AG09309 (cell line): ENCODE data around the gene ZNF473.
A peak's percentile ranks its signal among the peaks of the same experiment; 100 is the strongest.
"Not testable (repeated sequence)": the region's sequence is repeated elsewhere in the genome, so short reads cannot be mapped to it uniquely, and the experiment has no call there.

ENCODE experiments used
- DNase-seq: peaks from one replicate; pipeline ENCODE4 v3.0.0-alpha.2; 2010; ENCODE audit warnings: low read depth
- H3K4me3 ChIP-seq: 2 replicates; pipeline ENCODE4 v1.5.1; 2011; ENCODE audit warnings: mild to moderate bottlenecking, low read depth, low read length, moderate library complexity; ENCODE audit not compliant: control insufficient read depth
- CTCF ChIP-seq: IDR thresholded peaks from 2 replicates; pipeline ENCODE4 v1.5.1; 2011; ENCODE audit warnings: mild to moderate bottlenecking, low read depth, low read length, inconsistent platforms; ENCODE audit not compliant: insufficient read depth, control insufficient read depth; ENCODE audit errors: missing control alignments

Gene ZNF473

DNA sequence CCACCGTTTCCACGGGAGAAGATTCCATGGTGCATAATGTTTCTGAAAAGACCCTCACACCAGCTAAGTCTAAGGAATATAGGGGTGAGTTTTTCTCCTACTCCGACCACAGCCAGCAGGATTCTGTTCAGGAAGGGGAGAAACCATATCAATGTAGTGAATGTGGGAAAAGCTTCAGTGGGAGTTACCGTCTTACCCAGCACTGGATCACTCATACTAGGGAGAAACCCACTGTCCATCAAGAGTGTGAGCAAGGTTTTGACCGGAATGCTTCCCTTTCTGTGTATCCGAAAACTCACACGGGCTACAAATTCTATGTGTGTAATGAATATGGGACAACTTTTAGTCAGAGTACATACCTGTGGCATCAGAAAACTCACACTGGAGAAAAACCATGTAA is 19.1 kb downstream of the ZNF473 start:
- DNase-seq, result no peak
- H3K4me3 ChIP-seq, result no peak overlapping the region
- TF ChIP-seq CTCF, result no peak

GRCh38 chr19:50046649-50047503 is 21.1 kb downstream of the ZNF473 start:
- DNase-seq, result no peak

DNA sequence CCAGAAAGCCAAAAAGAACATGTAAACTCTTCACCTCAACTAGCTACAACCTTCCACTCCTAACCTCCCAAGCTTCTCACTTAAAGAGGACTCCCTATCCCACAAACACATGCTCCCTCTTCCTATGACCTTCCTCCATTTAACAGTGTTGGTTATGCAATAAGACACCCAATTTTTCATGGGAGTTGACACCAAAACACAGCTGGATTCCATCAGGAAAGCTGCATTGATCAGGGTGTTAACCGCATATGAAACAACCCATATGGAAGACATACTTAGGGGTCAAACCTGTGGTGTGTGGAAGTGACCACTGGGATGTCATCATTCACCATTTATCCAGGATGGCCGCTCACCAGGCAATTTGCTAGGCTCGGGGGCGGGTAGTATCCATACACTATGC is 21.9 kb downstream of the ZNF473 start:
- TF ChIP-seq CTCF, result no peak
- H3K4me3 ChIP-seq, result no peak overlapping the region
- no peak for DNase-seq

More at GRCh38 chr19:50046649-50047503, 21.1 kb downstream of the ZNF473 start:
- TF ChIP-seq CTCF, result peak; percentile 88
- H3K4me3 ChIP-seq, result no peak overlapping the region

GRCh38 chr19:50050406-50051227 is 24.8 kb downstream of the ZNF473 start:
- H3K4me3 ChIP-seq, result peak overlapping the region; percentile 64
- DNase-seq, result peak; percentile 54

GRCh38 chr19:50051228-50051895 is 25.6 kb downstream of the ZNF473 start:
- DNase-seq, result not testable (repeated sequence)
- H3K4me3 ChIP-seq, result peak overlapping the region; percentile 64

More at GRCh38 chr19:50050406-50051227, 24.8 kb downstream of the ZNF473 start:
- no peak for TF ChIP-seq CTCF

GRCh38 chr19:50051964-50052363 is 26.2 kb downstream of the ZNF473 start:
- no peak for TF ChIP-seq CTCF
- H3K4me3 ChIP-seq, result no peak overlapping the region
- DNase-seq, result no peak
